ELF-1 (cell line): ENCODE measurements around the gene EGFR.

ENCODE experiments used
- DNase-seq: peaks from one replicate; pipeline ENCODE4 v3.0.0-alpha.2; 2016; ENCODE audit warnings: low read depth, low spot score

Gene EGFR

DNA sequence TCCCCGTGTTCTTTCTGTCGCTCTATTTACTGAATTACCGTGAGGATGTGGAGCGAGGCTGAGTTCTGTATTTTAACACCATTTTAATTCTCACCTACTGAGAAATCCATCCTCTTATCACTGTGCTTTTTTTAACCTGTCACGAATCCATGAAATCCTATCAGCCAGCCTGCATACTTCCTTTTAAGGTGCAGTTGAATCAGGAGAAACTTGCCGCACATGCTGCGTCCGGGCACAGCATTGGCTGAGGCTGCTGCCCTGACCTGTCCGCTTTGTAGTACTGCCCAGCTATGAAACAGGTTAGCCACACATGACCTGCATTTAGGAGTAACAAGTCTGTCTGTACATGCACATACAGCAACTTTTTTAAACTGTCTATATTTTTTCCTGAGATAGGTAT is 82.5 kb downstream of the EGFR start:
- DNase-seq, result no peak

DNA sequence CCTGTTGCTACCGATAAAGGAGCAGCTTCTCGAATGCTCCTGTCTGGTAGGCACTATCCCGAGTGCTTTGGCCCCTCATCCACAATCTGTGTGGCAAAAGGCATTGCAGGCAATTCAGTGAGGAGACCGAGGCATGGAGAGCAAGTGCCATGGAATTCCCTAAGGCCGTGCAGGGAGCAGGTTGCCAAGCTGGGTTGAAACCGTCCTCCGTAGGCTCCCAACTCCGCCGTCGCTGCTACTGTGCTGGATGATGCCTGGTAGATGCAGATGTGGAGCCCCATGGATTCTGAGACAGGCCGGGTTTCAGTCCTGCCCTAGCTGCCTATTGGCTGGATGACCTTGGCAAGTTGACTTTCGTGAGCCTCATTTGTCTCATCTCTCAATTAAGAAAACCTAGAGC is 85.3 kb downstream of the EGFR start:
- no peak for DNase-seq

- DNase-seq, result no peak
Observed at GRCh38 chr7:55104712-55105433, 86.1 kb downstream of the EGFR start.

DNA sequence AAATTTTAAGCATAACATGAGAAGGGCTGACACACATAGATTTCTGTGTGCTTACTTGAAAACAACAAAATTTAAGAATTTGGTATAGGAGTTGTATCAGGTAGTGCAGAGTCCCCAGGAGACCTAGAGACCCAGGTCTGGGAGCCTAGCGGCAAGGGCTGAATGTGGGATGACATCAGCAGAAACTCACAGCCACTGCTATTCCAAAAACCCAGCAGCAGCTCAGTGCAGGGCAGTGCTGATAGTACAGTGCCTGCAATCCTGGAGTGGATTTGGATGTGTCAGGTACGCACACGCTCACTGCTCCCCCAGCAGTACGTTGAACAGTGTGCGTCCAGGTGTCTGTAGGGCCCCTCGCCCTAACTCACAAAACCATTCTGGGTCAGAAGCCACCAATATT is 87.1 kb downstream of the EGFR start:
- peak; percentile 33 for DNase-seq

GRCh38 chr7:55107946-55108345 is 89.1 kb downstream of the EGFR start:
- DNase-seq, result no peak

DNA sequence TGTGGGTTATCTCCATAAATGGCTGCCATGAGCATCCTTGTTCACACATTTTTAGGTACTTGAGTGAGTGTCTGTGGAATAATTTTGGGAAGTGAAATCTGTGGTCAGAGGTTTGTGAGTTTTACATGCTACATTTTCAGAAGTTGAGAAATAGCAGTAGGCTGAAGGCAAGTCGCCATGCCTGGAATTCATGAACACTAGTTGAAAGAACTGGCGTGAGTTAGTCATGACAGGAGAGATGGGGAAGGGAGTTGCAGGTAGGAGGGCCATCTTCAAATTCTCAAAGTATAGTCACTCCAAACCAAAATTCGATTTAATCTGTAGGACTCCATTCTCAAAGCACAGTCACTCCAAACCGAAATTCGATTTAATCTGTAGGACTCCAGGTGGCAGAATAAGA is 89.6 kb downstream of the EGFR start:
- DNase-seq, result no peak

DNA sequence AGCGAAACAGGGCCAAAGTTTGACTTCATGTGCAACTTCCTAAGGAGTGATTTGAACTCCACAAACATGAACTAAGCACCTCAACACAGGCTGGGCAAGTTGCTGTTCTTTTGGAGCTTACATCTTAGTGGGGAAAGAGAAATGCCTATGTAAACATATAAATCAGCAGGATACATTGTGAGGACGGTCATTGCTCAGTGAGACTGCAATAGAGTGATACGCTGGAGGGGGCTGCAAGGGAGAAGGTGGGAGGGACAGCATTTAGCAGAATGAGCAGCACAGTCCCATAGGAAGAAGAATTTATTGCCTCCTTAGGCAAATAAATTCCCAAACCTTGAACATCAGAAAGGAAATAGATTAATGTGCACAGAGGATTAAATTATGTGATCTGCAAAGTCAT is 90.0 kb downstream of the EGFR start:
- DNase-seq, result no peak

DNA sequence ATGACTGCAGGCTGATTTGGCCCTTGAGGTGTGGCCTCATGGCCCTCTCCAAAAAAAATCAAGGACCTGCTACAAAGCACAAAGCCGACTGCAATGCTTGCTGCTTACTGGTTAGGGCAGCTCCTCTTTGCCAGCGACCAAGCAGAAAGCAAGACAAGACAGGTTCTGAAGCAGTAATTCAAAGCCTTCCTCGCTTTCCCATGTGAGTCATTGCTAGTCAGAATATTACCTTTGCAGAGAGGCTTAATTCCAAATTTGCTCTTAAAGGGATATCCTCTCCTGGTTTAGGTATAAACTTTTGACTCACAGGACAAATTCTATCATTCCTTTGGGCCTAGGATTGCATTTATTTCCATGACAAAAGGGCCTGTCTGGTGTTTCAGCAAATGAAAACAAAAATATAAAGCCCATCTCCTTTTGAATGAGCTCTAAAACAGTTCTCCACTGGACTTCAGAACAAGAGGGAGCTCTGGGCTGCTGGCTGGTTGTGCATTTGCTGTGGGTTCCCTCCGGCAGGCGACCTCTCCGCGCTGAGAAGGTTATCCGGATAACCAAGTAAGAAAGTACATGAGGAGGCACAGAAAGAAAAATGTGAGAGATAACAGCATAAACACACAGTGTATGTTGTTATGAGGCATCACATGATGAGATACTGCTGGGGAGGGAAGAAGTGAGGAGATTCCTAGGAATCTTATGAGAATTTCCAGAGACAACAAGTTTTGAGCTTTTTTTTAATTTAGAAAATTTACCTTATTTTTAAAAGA is 90.8 kb downstream of the EGFR start:
- no peak for DNase-seq

DNA sequence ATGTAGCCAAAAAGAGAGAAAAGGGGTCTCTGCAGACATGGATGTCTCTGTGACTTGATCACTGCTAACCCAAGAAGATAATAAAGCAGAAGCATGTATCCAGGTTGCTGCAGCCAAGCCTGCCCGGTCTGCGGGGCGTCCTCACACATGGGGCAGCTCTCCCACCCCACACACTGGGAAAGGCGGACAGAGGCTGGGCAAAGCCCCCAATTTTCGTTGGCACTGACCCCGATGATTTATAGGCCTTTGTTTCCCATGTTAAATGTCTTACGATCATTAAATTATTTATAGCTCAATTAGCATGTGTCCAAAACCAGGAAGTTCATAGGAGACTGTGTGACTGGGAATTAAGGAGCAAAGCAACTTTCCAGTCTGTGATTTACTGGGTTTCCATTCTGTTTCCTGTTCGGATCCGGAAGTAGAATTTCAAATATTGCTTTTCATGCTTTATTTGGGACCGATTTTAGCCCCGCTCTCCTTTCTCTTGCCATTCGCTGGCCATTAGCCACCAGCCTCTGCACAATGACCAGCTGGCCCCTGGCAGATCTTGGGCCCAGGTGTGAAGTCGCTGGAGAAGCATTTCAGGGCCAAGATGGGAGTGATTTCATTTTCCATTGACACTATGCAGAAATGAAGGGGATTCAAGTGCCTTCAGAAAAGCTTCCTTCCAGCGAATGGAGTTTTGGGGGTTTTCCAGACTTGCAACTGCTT is 91.6 kb downstream of the EGFR start:
- no peak for DNase-seq

DNA sequence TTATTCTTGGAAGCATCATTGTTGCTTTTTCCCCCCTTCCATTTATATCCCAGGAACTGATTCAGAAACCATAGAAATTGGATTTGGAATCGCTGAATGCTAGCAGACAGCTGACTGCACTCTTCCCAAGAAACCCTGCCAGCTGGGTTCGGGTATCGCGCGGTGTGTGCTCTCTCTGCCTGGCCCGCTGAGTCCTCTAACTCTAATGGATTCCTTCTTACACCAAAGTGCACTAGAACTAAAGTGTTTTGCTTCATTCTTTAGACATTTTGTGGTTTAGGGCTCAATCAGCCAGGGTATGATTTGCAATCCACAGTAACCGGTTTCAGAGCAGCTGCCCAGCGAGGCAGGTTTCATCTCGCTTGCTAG is 92.2 kb downstream of the EGFR start:
- DNase-seq, result no peak

DNA sequence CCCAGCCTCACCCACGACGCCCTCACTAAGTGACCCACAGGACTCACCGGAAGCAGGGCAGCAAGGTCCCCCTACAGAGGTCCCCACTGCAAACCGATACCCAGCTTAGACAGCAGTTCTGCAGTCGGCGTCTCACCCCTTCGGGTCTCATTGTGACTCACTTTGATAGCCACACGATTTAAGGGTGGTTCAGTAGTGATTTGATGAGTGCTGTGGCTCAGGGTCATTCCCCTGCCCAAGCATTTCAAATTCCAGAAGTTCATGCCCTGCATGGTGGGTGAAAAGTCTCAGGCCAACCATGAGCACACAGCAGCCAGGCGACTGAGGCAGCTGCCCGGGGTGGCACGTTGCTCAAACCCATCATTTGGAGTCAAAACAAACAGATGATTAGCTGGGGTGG is 93.2 kb downstream of the EGFR start:
- no peak for DNase-seq

DNA sequence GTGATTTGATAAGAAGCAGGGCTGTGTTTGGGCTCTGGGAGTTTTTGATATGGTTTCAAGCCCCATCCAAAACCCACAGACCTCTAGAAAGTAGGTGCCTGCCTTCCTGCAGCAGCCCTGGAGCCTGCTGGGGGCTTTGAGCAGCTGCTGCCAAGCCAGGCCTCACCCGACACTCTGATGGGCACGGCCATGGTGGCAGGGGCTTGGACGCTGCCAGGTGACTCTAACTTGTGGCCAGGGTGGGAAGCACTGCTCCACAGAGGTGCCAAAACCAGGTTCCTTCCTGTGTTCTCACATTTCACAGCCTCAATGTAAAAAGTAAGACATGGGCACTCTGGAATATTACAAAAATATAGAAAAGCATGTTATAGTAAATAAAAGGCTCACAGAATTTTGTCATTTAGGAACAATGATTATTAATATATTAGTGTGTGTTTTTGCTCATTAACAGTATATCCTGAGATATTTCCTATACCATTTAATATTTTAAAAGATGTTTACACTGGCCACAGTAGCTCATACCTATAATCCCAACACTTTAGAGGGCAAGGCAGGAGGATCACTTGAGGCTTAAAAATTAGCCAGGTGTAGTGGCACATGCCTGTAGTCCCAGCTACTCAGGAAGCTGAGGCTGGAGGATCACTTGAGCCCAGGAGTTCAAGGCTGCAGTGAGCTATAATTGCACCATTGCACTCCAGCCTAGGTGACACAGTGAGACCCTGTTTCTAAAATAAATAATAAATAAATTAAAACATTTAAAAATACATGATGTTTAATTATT is 95.1 kb downstream of the EGFR start:
- DNase-seq, result no peak

DNA sequence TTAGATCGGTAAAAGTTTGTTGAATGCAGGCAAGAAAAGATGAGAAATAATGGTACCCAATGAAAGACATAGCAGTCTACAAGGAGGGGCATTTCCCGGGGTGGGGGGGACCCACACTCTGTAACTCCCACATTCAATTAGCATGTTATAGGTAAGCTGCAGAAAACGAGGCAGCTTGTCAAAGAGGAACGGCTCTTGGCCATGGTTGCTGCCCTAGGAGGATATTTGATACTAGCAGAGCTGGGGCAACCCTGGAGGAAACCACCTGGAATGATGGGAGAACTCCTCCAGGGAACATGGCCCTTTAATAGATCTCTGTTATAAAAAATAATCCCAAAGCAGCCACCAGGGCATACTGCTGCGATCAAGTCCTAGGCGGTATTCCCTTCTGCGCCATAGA is 98.5 kb downstream of the EGFR start:
- no peak for DNase-seq

GRCh38 chr7:55118426-55118825 is 99.6 kb downstream of the EGFR start:
- DNase-seq, result no peak

- DNase-seq, result no peak
Observed at GRCh38 chr7:55119571-55119970, 100.8 kb downstream of the EGFR start.

- DNase-seq, result no peak
Observed at GRCh38 chr7:55120074-55120473, 101.3 kb downstream of the EGFR start.

DNA sequence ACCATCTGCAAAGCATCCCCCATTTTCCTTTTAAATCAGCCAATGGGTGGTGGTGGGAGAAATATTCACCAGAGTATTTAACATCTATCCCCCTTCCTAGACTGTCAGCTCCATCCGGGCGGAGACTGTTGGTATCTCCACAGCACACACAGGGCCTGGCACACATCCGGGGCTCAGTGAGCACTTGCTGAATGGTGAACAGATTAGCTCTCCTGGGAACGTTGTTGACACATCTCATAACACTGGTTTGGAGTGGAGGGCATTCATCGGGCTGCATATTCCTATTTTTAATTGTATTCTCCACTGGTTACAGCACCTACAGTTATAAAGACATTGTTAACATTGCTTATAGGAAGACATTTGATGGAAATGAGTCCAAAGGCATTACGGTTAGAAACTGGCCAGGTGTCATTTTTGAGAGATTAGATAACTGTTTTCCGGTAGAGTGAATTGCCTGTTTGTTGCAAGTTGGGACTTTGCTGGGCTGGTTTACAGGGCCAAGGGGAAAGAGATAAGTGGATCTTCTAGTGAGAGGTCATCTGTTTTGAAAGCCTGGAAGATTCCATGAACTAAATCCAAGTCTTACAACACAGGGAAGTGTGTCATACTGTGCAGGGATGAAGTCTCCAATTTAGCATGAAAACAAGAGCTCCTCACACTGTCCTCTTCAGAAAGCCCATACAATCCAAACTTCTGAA is 101.8 kb downstream of the EGFR start:
- no peak for DNase-seq

- no peak for DNase-seq
Observed at GRCh38 chr7:55121249-55121648, 102.4 kb downstream of the EGFR start.

- no peak for DNase-seq
Observed at GRCh38 chr7:55122263-55122662, 103.4 kb downstream of the EGFR start.

DNA sequence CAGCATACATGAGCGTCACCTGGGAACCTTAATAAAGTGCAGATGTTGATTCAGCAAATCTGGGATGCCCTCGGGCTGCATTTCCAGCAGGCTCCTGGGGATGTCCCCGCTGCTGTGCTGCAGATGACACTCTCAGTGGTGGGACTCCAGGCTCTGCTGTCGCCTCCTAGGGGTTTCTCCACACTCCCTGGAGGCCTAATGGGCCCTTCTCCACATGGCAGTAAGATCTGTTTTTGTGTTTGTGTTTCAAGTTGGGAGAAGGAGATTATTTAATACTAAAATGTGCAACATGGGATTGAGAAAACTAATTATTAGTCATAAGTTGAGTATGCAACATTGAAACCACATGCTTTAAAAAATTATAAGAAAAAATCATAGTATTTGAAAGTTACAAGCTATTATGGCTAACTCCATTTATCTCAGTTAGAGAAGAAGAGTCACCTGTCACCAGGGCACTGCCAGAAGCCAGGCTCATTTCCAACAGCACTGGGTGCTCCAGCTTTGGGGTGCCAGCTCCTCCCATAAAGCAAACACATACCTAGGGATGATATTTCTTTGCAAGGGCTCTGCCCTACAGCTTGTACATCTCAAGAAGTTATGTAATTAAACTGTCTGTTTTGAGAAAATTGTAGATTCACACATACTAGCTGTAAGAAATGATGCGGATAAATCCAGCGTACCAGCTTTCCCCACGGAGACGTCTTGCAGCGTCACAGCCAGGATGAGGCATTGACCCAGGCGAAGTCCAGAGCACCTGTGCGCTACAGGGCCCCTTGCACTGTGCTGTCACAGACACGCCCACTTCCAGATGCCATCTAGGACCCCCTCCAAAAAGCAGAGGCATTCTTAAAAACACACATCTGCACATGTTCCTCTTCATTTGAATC is 106.4 kb downstream of the EGFR start:
- DNase-seq, result no peak
